HG02973 (cell line): ENCODE results near the gene NOS1.
"Not testable (repeated sequence)": the region's sequence is repeated elsewhere in the genome, so short reads cannot be mapped to it uniquely, and the experiment has no call there.

ENCODE experiments used
- ATAC-seq: cut with Tn5 transposase; IDR thresholded peaks from one replicate; pipeline ENCODE4 v1.9.1; 2021; ENCODE audit warnings: moderate library complexity; ENCODE audit not compliant: unreplicated experiment

The NOS1 gene

GRCh38 chr12:117361347-117361751, at the start of gene NOS1:
Gene NOS1, minus strand, starts transcription at chr12:117361626. Its CDS starts 30,557 bp downstream, at chr12:117331069.
- ATAC-seq: no peak

DNA sequence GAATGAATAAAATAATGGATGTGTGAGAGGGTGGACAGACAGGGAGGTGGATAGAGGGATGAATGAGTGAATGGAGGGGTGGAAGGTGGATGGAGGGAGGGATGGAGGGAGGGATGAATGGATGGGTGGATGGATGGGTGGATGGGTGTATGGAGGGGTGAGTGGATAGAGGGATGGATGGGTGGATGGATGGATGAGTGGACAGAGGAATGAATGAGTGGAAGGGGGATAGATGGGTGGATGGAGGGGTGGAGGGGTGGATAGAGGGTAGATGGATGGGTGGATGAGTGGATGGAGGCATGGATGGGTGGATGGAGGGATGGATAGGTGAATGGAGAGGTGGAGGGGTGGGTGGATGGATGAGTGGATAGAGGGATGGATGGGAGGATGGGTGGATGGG, 47.9 kb upstream of the NOS1 start:
- no peak for ATAC-seq

DNA sequence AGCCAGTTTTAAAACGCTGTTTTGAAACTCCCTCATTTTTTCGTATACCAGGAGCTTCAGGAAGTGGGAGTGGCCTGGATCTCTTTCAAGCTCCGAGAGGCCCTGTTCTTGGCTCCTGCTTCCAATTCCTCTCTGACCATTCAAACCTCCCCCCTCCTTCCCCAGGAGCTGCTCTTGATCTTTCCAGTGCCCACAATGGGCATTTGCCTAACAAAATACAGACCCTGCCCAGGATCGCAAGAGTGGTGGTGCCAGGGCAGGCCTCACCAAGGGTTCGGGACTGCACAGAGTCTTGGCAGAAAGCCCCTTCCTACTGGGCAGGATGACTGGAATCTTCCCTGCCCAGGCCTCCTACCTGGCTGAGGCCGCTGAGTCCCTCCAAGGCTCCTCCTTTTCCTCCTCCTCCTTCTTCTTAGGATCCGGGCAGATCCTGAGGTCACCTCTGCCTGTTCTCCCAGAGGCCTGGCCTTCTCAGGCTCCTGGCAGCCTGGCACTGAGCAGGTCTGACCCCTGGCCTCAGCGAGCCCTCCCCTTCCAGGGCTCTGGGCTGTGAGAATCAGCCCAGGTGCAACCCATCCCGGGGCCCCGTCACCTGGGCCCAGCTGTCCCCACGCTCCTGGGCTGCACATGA, 46.9 kb upstream of the NOS1 start:
- no peak for ATAC-seq

GRCh38 chr12:117404940-117405339, 43.5 kb upstream of the NOS1 start:
- ATAC-seq: no peak

GRCh38 chr12:117404203-117404853, 42.9 kb upstream of the NOS1 start:
- ATAC-seq: no peak

GRCh38 chr12:117403586-117404139, 42.2 kb upstream of the NOS1 start:
- ATAC-seq: no peak

DNA sequence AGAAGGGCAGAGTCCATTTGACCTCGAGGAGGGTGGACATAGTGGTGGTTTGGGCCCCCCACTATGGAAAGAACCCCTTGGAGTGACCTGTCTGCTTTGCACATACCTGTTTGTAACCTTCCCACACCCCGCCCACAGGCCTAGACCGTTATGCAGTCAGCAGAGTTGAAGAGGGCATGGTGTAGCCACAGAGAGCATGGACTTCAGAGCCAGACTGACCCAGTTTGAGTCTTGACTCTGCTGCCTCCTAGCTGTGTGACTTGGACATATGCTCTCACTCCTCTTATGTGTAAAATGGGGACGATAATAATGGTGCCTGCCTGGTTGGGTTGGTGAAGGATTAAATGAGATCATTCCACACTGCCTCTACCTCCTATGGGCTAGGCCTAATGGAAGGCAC, 40.9 kb upstream of the NOS1 start:
- no peak for ATAC-seq

DNA sequence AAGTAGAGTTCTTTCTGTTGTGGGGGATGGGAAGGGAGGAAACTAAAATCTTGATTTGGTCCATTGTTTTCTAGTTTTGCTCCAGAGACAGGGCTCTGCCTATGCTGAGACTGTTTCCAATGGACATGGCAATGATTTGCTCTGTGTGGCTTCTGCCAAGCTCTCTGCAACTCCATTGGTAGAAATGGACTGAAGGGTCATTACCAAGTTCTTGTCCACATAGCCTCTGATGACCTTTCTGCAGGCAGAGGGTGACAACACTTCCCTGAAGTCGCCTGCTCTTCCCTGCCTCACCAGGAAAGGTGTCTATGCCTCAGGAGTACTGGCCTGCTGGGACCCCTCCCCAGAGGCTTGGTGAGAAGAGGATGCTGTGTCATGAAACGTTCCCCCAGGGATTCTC, 39.5 kb upstream of the NOS1 start:
- ATAC-seq: no peak

DNA sequence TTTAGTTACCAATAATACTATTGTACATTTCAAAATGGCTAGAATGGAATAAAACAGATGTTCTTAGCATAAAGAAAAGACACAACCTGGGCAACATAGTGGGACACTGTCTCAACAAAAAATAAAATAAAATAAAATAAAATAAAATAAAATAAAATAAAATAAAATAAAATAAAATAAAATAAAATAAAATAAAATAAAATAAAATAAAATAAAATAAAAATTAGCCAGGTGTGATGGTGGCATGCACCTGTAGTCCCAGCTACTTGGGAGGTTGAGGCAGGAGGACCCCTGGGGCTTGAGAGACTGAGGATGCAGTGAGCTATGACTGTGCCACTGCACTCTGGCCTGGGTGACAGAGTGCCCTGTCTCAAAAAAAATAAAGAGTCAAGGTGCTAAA, 37.1 kb upstream of the NOS1 start:
- not testable (repeated sequence) for ATAC-seq

DNA sequence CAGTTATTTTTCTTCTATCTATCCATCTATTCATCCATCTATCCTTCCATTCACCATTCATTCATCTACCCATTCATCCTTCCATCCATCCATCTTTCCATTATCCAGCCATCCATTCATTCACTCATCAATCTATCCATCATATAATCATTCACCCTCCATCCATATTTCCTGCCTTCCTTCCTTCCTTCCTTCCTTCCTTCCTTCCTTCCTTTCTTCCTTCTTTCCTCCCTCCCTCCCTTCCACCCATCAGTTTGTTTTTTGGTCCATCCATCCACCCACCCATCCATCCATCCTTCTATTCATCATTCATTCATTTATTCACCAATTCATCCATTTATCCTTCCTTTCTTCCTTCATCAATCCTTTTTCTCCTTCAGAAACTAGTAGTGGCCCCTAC, 34.3 kb upstream of the NOS1 start:
- no peak for ATAC-seq

DNA sequence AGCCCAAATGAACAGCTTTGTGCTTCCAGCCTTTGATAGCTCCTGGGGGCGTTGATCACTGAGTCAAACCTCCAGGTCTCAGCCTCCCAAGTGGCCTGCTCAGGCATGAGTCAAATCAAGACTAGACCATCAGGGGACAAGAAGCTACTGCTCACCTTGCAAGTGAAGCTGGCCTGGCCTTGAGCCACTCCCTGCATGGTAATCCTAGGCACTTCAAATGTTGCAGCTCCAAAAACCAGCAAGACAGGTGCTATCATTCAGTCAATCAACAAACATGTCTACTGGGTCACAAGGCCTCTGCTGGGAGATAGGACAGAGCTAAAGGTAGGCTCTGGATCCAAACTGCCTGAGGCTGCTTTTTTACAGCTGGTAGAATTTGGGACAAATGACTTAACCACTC, 33.1 kb upstream of the NOS1 start:
- ATAC-seq: no peak

- ATAC-seq: no peak
These were observed 32.2 kb upstream of the NOS1 start for GRCh38 chr12:117393656-117394055.

DNA sequence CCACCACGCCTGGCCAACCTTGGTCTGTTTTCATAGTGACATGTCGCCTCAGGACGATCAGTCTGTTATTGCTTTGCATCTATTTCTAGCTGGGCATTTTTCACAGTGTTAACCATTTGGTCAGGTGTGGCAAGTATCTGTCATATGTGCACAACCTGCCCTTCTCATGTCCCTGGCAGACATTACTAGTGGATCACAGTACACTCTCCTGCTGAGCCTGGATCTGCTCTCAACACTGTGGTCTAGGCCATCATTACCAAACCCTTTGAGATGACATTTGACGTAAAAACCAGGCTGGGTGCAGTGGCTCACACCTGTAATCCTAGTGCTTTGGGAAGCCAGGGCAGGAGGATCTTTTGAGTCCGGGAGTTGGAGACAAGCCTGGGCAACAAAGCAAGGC, 29.4 kb upstream of the NOS1 start:
- ATAC-seq: no peak

DNA sequence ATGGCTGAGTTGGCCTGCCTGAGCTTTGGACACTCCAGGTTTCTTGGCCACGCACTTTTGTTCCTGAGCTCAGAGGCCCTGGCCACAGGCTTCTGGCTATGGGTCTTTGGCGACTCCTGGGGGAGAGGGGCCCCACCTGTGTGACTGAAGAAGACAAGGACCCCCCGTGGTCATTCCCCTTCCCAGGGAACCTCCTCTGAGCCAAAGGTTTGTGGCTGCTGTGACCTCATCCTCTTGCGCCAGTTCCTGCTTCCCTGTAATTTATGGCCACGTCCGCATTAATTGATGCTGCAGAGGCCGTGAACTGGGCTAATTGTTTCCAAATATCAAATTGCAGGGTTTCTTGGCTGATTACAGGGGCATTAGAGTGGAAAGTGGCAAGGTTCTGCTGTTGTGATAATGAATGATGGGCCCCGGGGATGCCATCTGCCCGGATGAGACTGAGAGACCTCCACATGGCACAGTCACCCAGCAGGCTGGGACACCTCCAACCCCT, 27.6 kb upstream of the NOS1 start:
- no peak for ATAC-seq

- ATAC-seq: no peak
These were observed 26.4 kb upstream of the NOS1 start for GRCh38 chr12:117387832-117388231.

GRCh38 chr12:117384735-117385134, 23.3 kb upstream of the NOS1 start:
- no peak for ATAC-seq

- no peak for ATAC-seq
These were observed 18.7 kb upstream of the NOS1 start for GRCh38 chr12:117380083-117380482.

DNA sequence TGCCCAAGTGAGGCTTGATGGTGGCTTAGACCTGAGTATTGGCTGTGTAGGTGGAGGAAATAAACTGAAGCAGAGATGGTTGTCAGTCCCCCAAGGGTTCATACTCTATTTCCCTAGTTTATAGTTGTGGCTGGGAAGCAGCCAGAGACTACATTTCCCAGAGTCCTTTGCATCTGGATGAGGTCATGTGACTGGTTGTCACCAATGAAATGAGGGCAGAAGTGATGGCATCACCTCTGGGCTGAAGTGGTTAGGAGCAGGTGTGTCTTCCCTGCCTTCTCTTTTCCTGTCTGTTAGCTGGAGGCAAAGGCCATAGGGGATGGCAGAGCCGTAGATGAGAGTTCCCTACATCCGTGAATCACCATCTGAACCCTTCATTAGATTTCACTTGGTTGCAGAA, 16.3 kb upstream of the NOS1 start:
- no peak for ATAC-seq

DNA sequence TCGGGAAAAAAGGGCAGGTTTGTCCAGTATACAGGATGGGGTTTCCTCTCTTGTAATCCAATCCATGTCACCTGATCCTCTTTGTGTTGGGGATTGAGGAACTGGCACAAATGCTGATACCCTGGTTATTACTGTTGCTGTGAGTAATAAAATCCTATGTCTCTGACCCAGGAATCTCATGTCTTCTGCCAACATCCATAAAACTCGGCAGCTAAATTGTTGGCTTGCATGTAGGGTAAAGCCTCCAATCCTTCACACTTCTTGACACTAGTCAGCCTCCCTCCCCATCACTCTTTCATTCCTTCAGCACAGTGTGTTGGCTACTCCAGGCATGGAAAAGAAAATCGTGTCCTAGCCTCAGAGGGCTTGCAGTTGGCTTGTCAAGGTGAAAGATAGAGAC, 9.2 kb upstream of the NOS1 start:
- no peak for ATAC-seq

DNA sequence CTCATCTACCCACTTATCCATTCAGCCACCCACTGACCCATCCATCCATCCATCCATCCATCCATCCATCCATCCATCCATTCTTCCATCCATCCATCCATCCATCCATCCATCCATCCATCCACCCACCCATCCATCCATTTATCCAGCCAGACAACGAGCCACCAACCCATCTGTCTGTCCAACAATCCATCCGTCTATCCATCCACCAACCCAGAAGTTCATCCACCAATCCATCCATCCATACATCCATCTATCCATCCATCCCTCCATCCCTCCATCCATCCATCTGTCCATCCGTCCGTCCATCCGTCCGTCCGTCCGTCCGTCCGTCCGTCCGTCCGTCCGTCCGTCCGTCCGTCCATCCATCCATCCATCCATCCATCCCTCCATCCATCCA, 8.6 kb upstream of the NOS1 start:
- ATAC-seq: not testable (repeated sequence)

DNA sequence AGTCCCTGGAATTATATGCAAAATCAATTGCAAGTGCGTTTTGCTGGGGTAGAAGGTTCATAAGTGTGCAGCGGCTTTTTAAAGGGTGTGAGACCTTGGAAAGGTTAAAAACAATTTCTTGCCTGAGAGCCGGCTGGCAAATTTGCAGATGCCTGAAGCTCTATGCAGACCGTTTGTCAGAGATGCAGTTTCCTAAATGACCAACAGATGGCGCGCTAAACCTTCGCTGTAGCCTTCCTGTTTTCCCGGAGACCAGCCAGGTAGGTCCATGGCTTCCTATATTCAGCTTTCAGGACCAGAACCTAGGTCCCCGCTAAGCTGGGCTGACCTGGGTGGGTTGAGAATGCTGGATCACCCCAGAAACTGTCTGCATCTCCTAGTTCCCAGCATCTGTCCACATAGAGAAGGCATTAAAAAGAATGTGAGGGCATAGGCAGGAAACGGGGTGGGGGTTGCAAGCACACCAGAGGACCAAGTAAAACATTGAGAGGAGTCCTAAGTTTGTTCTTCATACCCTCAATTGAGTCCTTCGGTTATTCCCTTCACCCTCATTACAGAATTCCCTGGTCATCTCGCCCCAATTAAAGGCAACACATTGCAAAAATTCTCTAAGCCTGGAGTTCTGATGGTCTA, 5.7 kb upstream of the NOS1 start:
- no peak for ATAC-seq

DNA sequence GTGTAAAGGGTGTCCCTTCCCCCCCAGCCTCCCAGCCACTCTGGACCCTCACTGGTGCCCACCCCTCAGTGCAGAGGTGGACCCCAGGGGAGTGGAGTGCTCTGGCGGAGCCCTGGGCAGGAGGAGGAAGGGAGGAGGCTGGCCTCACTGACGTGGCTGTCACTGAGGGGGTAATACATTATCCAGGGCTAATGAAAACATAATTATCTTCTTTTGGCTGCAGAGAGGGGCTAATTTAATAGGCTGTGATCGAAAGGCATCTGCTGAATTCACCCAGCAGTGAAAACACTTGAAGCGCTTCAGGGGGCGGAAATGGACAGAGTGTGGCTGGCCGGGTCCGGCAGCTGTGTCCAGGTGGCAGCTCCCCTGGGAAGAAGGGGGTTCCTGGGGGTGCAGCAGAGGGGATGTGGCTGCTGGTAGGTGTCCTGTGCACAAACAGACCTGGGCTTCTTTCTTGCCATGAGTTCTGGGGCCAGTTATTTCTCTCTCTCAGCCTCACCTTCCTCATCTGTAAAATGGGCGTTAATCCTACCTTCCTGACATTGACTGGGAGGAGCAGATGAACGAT, 3.7 kb upstream of the NOS1 start:
- ATAC-seq: no peak
